Parathyroid adenoma (tissue), 2 donors: ENCODE results near the gene RASSF10.

Source experiments
- H2AFZ ChIP-seq: fragments of 300-600 bp; sonication (generic); one replicate; pipeline ENCODE4 v1.7.0; 2017; ENCODE audit warnings: antibody characterized with exemption, mild to moderate bottlenecking
- H3K27ac ChIP-seq: fragments of 300-600 bp; sonication (generic); one replicate; pipeline ENCODE4 v1.7.0; 2017
- H3K27me3 ChIP-seq: fragments of 300-600 bp; sonication (generic); one replicate; pipeline ENCODE4 v1.7.0; 2017; ENCODE audit warnings: low read length; ENCODE audit not compliant: control insufficient read depth, insufficient read depth
- H3K36me3 ChIP-seq: fragments of 300-600 bp; sonication (generic); one replicate; pipeline ENCODE4 v1.7.0; 2017; ENCODE audit warnings: low read length; ENCODE audit not compliant: control insufficient read depth, insufficient read depth
- H3K4me1 ChIP-seq: fragments of 300-600 bp; sonication (generic); one replicate; pipeline ENCODE4 v1.7.0; 2017; ENCODE audit warnings: control low read depth
- H3K4me2 ChIP-seq: fragments of 300-600 bp; sonication (generic); one replicate; pipeline ENCODE4 v1.7.0; 2017; ENCODE audit warnings: low read length
- H3K4me3 ChIP-seq: fragments of 300-600 bp; sonication (generic); one replicate; pipeline ENCODE4 v1.7.0; 2017; ENCODE audit warnings: low read depth, low read length
- H3K79me2 ChIP-seq: fragments of 300-600 bp; sonication (generic); one replicate; pipeline ENCODE4 v1.7.0; 2017; ENCODE audit warnings: control low read depth
- H3K9ac ChIP-seq: fragments of 300-600 bp; sonication (generic); one replicate; pipeline ENCODE4 v1.7.0; 2017; ENCODE audit warnings: mild to moderate bottlenecking
- H3K9me3 ChIP-seq: fragments of 300-600 bp; sonication (generic); one replicate; pipeline ENCODE4 v1.7.0; 2017; ENCODE audit warnings: low read length; ENCODE audit not compliant: control insufficient read depth
- CTCF ChIP-seq: fragments of 300-600 bp; sonication (generic); IDR thresholded peaks from one replicate; pipeline ENCODE4 v1.7.0; 2017; ENCODE audit warnings: antibody characterized with exemption, mild to moderate bottlenecking
- donor health status: primary hyperparathyroidism.

The RASSF10 gene

GRCh38 chr11:13023423-13023822 is 14.3 kb downstream of the RASSF10 start:
- peak overlapping the region; percentile 45 for H2AFZ ChIP-seq
- no peaks in the 10 kb centered on the region for H3K36me3 ChIP-seq
- no peaks in the 10 kb centered on the region for H3K9me3 ChIP-seq
- H3K4me2 ChIP-seq = no peak overlapping the region
- no peak for TF ChIP-seq CTCF
- no peak overlapping the region for H3K4me3 ChIP-seq
- H3K27ac ChIP-seq = no peak overlapping the region
- peaks cover 5% of the 10 kb centered on the region for H3K4me1 ChIP-seq
- no peaks in the 10 kb centered on the region for H3K27me3 ChIP-seq
- H3K9ac ChIP-seq = no peak overlapping the region
- H3K79me2 ChIP-seq = no peaks in the 10 kb centered on the region

GRCh38 chr11:13026722-13027121 is 17.6 kb downstream of the RASSF10 start:
- no peak for TF ChIP-seq CTCF
- no peak overlapping the region for H2AFZ ChIP-seq
- H3K9ac ChIP-seq = no peak overlapping the region
- no peak overlapping the region for H3K4me2 ChIP-seq
- no peaks in the 10 kb centered on the region for H3K9me3 ChIP-seq
- no peak overlapping the region for H3K4me3 ChIP-seq
- no peaks in the 10 kb centered on the region for H3K36me3 ChIP-seq
- H3K79me2 ChIP-seq = no peaks in the 10 kb centered on the region
- H3K27ac ChIP-seq = no peak overlapping the region
- H3K4me1 ChIP-seq = peaks cover 5% of the 10 kb centered on the region
- no peaks in the 10 kb centered on the region for H3K27me3 ChIP-seq

GRCh38 chr11:13028322-13028721 is 19.2 kb downstream of the RASSF10 start:
- H3K4me1 ChIP-seq = no peaks in the 10 kb centered on the region
- H3K9ac ChIP-seq = no peak overlapping the region
- H2AFZ ChIP-seq = no peak overlapping the region
- H3K4me3 ChIP-seq = no peak overlapping the region
- H3K36me3 ChIP-seq = no peaks in the 10 kb centered on the region
- no peaks in the 10 kb centered on the region for H3K79me2 ChIP-seq
- H3K27ac ChIP-seq = no peak overlapping the region
- no peaks in the 10 kb centered on the region for H3K9me3 ChIP-seq
- no peak overlapping the region for H3K4me2 ChIP-seq
- TF ChIP-seq CTCF = no peak
- H3K27me3 ChIP-seq = no peaks in the 10 kb centered on the region

- TF ChIP-seq CTCF = no peak
- no peak overlapping the region for H2AFZ ChIP-seq
- no peaks in the 10 kb centered on the region for H3K4me1 ChIP-seq
- H3K79me2 ChIP-seq = no peaks in the 10 kb centered on the region
- no peak overlapping the region for H3K9ac ChIP-seq
- no peaks in the 10 kb centered on the region for H3K27me3 ChIP-seq
- H3K9me3 ChIP-seq = no peaks in the 10 kb centered on the region
- no peak overlapping the region for H3K4me2 ChIP-seq
- no peak overlapping the region for H3K27ac ChIP-seq
- no peaks in the 10 kb centered on the region for H3K36me3 ChIP-seq
- H3K4me3 ChIP-seq = no peak overlapping the region
These were observed 20.8 kb downstream of the RASSF10 start for GRCh38 chr11:13029872-13030271.

- no peak overlapping the region for H3K4me2 ChIP-seq
- no peak overlapping the region for H3K9ac ChIP-seq
- H3K4me3 ChIP-seq = no peak overlapping the region
- H3K4me1 ChIP-seq = no peaks in the 10 kb centered on the region
- H3K79me2 ChIP-seq = no peaks in the 10 kb centered on the region
- H3K36me3 ChIP-seq = no peaks in the 10 kb centered on the region
- no peaks in the 10 kb centered on the region for H3K9me3 ChIP-seq
- H3K27me3 ChIP-seq = no peaks in the 10 kb centered on the region
- H3K27ac ChIP-seq = peak overlapping the region; percentile 29
- no peak for TF ChIP-seq CTCF
- H2AFZ ChIP-seq = peak overlapping the region; percentile 17
These were observed 21.7 kb downstream of the RASSF10 start for GRCh38 chr11:13030857-13031256.
